WTC11 (cell line): Measurements from ENCODE around the gene MBOAT2. TPM values are rescaled to one million over a fixed set of nuclear protein-coding genes. Genes with fewer than 3 reads are reported as not detected.

Experiments used
- ATAC-seq: fragments of 200-7000 bp; cut with Tn5 transposase; 2 replicates; pipeline ENCODE4 v1.10.0; 2021; ENCODE audit warnings: mild to moderate bottlenecking, moderate library complexity
- CTCF ChIA-PET: fragments of 300-600 bp; sonication (Branson Sonifier 250); formaldehyde crosslinking; loops from one replicate; lab custom pipeline; 2021; ENCODE audit warnings: antibody characterized with exemption; lab: Charles Lee
- POLR2A ChIA-PET: fragments of 350-600 bp; sonication (Branson Sonifier 250); formaldehyde crosslinking; loops from one replicate; lab custom pipeline; 2021; ENCODE audit warnings: antibody characterized with exemption; lab: Charles Lee
- DNase-seq: peaks from one replicate; pipeline ENCODE4 v3.0.0; 2021; ENCODE audit warnings: low spot score
- H3K27ac Mint-ChIP-seq: 2 replicates; pipeline ENCODE4 v1.8.0; 2021; ENCODE audit warnings: mixed read lengths
- H3K27me3 Mint-ChIP-seq: 2 replicates; pipeline ENCODE4 v1.8.0; 2021; ENCODE audit warnings: low read depth, mild to moderate bottlenecking, moderate library complexity, mixed read lengths
- H3K36me3 Mint-ChIP-seq: 2 replicates; pipeline ENCODE4 v1.8.0; 2021; ENCODE audit warnings: mixed read lengths
- H3K4me1 Mint-ChIP-seq: 2 replicates; pipeline ENCODE4 v1.8.0; 2022; ENCODE audit warnings: mixed read lengths
- H3K4me3 Mint-ChIP-seq: 2 replicates; pipeline ENCODE4 v1.8.0; 2021; ENCODE audit warnings: mild to moderate bottlenecking, moderate library complexity, mixed read lengths
- H3K9me3 Mint-ChIP-seq: 2 replicates; pipeline ENCODE4 v1.8.0; 2021; ENCODE audit warnings: mixed read lengths
- EMX1 ChIP-seq: fragments of 250-450 bp; sonication (Bioruptor Pico); IDR thresholded peaks from 2 replicates; pipeline ENCODE4 v1.8.0; 2021; ENCODE audit warnings: mild to moderate bottlenecking
- HMGA2 ChIP-seq: fragments of 250-450 bp; sonication (Bioruptor Pico); IDR thresholded peaks from 2 replicates; pipeline ENCODE4 v1.4.0; 2021; ENCODE audit warnings: mild to moderate bottlenecking, moderate library complexity
- JUN ChIP-seq: sonication (generic); formaldehyde crosslinking; IDR thresholded peaks from 2 replicates; pipeline ENCODE4 v1.8.0; 2023; ENCODE audit warnings: mild to moderate bottlenecking, missing genetic modification reagents
- NFE2L1 ChIP-seq: sonication (generic); formaldehyde crosslinking; IDR thresholded peaks from 2 replicates; pipeline ENCODE4 v1.8.1; 2023; ENCODE audit warnings: missing genetic modification reagents
- RELA ChIP-seq: sonication (generic); formaldehyde crosslinking; IDR thresholded peaks from 2 replicates; pipeline ENCODE4 v1.8.1; 2022; ENCODE audit warnings: missing genetic modification reagents, mild to moderate bottlenecking, borderline replicate concordance
- SOX15 ChIP-seq: fragments of 250-450 bp; sonication (Bioruptor Pico); IDR thresholded peaks from 2 replicates; pipeline ENCODE4 v1.9.0; 2021; ENCODE audit warnings: mild to moderate bottlenecking
- ZBTB21 ChIP-seq: sonication (generic); formaldehyde crosslinking; IDR thresholded peaks from 2 replicates; pipeline ENCODE4 v1.8.1; 2023; ENCODE audit warnings: mild to moderate bottlenecking, missing genetic modification reagents, borderline replicate concordance
- ZNF263 ChIP-seq: sonication (generic); formaldehyde crosslinking; IDR thresholded peaks from 2 replicates; pipeline ENCODE4 v1.8.1; 2022; ENCODE audit warnings: low read depth, mild to moderate bottlenecking, moderate library complexity, missing genetic modification reagents
- ZNF416 ChIP-seq: fragments of 250-450 bp; sonication (Bioruptor Pico); IDR thresholded peaks from 2 replicates; pipeline ENCODE4 v1.9.0; 2021; ENCODE audit warnings: mild to moderate bottlenecking, inconsistent platforms
- ZNF423 ChIP-seq: fragments of 250-450 bp; sonication (Bioruptor Pico); IDR thresholded peaks from 2 replicates; pipeline ENCODE4 v2.1.2; 2022; ENCODE audit warnings: mild to moderate bottlenecking, moderate library complexity
- total RNA-seq: library from RNA; stranded (reverse); gene quantifications from 3 replicates; pipeline ENCODE4 v1.2.3, GENCODE V29; 2021
- TF ChIP-seq, protein P1 (sequence below): sonication (generic); formaldehyde crosslinking; IDR thresholded peaks from 2 replicates; pipeline ENCODE4 v1.8.0; 2022; ENCODE audit warnings: mild to moderate bottlenecking, missing genetic modification reagents
- TF ChIP-seq, protein P2 (sequence below): sonication (generic); formaldehyde crosslinking; IDR thresholded peaks from 2 replicates; pipeline ENCODE4 v1.8.0; 2022; ENCODE audit warnings: missing genetic modification reagents
- TF ChIP-seq, protein P3 (sequence below): sonication (generic); formaldehyde crosslinking; IDR thresholded peaks from 2 replicates; pipeline ENCODE4 v1.8.1; 2023; ENCODE audit warnings: mild to moderate bottlenecking, missing genetic modification reagents
- TF ChIP-seq, protein P4 (sequence below): fragments of 250-450 bp; sonication (Bioruptor Pico); IDR thresholded peaks from 2 replicates; pipeline ENCODE4 v1.9.0; 2021; ENCODE audit warnings: mild to moderate bottlenecking
- TF ChIP-seq, protein P5 (sequence below): sonication (generic); formaldehyde crosslinking; conservative IDR thresholded peaks from 2 replicates; pipeline ENCODE4 v1.8.1; 2023; ENCODE audit warnings: mild to moderate bottlenecking, low read depth, missing genetic modification reagents, moderate library complexity
- TF ChIP-seq, protein P6 (sequence below): sonication (generic); formaldehyde crosslinking; IDR thresholded peaks from 2 replicates; pipeline ENCODE4 v1.8.0; 2022; ENCODE audit warnings: mild to moderate bottlenecking, missing genetic modification reagents
- TF ChIP-seq, protein P7 (sequence below): fragments of 250-450 bp; sonication (Bioruptor Pico); IDR thresholded peaks from 2 replicates; pipeline ENCODE4 v2.1.2; 2022; ENCODE audit warnings: mild to moderate bottlenecking, moderate library complexity
- TF ChIP-seq, protein P8 (sequence below): fragments of 250-450 bp; sonication (Bioruptor Pico); conservative IDR thresholded peaks from 2 replicates; pipeline ENCODE4 v1.9.0; 2021; ENCODE audit warnings: mild to moderate bottlenecking
- TF ChIP-seq, protein P9 (sequence below): sonication (generic); formaldehyde crosslinking; conservative IDR thresholded peaks from 2 replicates; pipeline ENCODE4 v1.8.1; 2022; ENCODE audit warnings: mild to moderate bottlenecking, missing genetic modification reagents

The MBOAT2 gene
- total RNA-seq, 1 experiment from 2014 or later, result 24.7 TPM

DNA sequence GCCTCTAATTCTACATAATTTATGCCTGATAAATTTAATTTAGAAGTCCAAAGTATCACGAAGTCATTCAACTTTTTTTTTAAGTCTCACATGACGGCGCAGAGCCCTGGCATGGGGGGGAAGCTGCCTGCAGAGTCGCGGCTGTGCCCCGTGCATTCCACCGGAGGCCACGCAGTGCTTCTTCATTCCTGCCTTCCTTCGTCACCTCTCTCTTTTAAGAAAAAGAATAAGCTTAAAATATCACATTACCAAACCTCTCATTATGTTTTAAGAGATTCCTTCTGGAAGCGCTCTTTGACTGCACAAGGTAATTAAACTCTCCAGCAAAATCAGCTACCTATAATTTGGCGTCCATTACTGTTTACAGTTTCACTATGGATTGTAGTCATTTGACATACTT lies 145.8 kb downstream of the MBOAT2 start (continued):
- TF ChIP-seq ZNF416 (CRISPR knock-in tag) (no peak), HMGA2 (no peak)
- TF ChIP-seq, protein P1, sequence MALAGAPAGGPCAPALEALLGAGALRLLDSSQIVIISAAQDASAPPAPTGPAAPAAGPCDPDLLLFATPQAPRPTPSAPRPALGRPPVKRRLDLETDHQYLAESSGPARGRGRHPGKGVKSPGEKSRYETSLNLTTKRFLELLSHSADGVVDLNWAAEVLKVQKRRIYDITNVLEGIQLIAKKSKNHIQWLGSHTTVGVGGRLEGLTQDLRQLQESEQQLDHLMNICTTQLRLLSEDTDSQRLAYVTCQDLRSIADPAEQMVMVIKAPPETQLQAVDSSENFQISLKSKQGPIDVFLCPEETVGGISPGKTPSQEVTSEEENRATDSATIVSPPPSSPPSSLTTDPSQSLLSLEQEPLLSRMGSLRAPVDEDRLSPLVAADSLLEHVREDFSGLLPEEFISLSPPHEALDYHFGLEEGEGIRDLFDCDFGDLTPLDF, result no peak
- TF ChIP-seq, all 79 proteins: peak for 0

DNA sequence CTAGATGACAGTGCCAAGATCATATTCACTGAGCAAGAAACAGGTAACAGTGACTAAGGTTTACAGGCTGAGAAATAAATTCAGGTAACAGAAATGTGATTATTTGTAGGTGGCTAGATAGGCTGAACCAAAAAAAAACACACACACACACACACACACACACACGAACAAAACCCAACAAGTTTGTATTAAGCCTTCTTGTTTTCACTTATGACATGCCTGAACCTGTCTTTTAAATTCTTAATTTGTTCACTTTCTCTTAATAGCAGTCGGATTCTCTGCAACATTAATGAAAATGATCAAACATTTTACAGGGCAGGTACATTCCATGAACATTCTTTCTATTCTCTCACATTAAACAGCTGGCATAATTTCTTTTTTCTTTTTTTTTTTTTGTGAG lies 147.3 kb downstream of the MBOAT2 start:
- H3K27me3 Mint-ChIP-seq, result no peaks in the 10 kb centered on the region
- H3K27ac Mint-ChIP-seq, result no peak overlapping the region
- CTCF ChIA-PET, result no interaction called here
- no peak for DNase-seq
- no peaks in the 10 kb centered on the region for H3K9me3 Mint-ChIP-seq
- TF ChIP-seq ZNF423 (CRISPR knock-in tag) (no peak), RELA (CRISPR knock-in tag) (no peak), ZNF263 (CRISPR knock-in tag) (no peak), JUN (CRISPR knock-in tag) (no peak), SOX15 (no peak)
- TF ChIP-seq, protein P2, sequence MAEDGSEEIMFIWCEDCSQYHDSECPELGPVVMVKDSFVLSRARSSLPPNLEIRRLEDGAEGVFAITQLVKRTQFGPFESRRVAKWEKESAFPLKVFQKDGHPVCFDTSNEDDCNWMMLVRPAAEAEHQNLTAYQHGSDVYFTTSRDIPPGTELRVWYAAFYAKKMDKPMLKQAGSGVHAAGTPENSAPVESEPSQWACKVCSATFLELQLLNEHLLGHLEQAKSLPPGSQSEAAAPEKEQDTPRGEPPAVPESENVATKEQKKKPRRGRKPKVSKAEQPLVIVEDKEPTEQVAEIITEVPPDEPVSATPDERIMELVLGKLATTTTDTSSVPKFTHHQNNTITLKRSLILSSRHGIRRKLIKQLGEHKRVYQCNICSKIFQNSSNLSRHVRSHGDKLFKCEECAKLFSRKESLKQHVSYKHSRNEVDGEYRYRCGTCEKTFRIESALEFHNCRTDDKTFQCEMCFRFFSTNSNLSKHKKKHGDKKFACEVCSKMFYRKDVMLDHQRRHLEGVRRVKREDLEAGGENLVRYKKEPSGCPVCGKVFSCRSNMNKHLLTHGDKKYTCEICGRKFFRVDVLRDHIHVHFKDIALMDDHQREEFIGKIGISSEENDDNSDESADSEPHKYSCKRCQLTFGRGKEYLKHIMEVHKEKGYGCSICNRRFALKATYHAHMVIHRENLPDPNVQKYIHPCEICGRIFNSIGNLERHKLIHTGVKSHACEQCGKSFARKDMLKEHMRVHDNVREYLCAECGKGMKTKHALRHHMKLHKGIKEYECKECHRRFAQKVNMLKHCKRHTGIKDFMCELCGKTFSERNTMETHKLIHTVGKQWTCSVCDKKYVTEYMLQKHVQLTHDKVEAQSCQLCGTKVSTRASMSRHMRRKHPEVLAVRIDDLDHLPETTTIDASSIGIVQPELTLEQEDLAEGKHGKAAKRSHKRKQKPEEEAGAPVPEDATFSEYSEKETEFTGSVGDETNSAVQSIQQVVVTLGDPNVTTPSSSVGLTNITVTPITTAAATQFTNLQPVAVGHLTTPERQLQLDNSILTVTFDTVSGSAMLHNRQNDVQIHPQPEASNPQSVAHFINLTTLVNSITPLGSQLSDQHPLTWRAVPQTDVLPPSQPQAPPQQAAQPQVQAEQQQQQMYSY, result no peak
- TF ChIP-seq, protein P3, sequence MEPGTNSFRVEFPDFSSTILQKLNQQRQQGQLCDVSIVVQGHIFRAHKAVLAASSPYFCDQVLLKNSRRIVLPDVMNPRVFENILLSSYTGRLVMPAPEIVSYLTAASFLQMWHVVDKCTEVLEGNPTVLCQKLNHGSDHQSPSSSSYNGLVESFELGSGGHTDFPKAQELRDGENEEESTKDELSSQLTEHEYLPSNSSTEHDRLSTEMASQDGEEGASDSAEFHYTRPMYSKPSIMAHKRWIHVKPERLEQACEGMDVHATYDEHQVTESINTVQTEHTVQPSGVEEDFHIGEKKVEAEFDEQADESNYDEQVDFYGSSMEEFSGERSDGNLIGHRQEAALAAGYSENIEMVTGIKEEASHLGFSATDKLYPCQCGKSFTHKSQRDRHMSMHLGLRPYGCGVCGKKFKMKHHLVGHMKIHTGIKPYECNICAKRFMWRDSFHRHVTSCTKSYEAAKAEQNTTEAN, result no peak
- TF ChIP-seq, all 79 proteins: peak for 0
- POLR2A ChIA-PET, result no interaction called here
- Mint-ChIP-seq H3K36me3 (no peaks in the 10 kb centered on the region), H3K4me1 (peaks cover 14% of the 10 kb centered on the region), H3K4me3 (no peak overlapping the region)
- no peak for ATAC-seq

DNA sequence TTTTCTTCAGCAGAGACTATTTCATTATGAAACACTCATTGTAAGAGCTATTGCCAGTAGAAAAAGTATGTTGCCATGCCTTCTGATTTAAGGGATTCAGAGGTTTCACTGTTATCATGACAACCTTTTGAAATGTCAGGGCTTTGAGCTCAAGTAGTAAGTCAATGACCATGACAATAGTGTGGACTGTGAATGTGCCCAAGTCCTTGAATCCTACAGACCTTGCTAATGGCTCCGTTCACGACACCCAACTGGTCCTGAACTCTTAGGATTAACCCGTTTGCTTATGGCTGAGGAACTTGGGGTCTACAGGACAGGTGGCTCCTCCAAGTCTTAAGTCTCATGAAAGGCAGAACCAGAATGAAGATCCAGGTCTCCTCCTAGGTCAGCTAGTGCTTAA lies 148.5 kb downstream of the MBOAT2 start:
- Mint-ChIP-seq H3K4me3 (no peak overlapping the region), H3K9me3 (no peaks in the 10 kb centered on the region), H3K4me1 (peaks cover 14% of the 10 kb centered on the region), H3K36me3 (no peaks in the 10 kb centered on the region), H3K27ac (no peak overlapping the region), H3K27me3 (no peaks in the 10 kb centered on the region)
- ChIA-PET POLR2A (no interaction called here), CTCF (interaction anchor here (0.9 to 1.1 kb wide), 2 partner anchors 18 to 259 kb away, joined by 3 read pairs; no protein-coding TSS in a partner anchor)
- no peak for DNase-seq
- ATAC-seq, result peak; percentile 65
- TF ChIP-seq, protein P4, sequence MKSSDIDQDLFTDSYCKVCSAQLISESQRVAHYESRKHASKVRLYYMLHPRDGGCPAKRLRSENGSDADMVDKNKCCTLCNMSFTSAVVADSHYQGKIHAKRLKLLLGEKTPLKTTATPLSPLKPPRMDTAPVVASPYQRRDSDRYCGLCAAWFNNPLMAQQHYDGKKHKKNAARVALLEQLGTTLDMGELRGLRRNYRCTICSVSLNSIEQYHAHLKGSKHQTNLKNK (CRISPR knock-in tag), result no peak
- TF ChIP-seq, protein P5, sequence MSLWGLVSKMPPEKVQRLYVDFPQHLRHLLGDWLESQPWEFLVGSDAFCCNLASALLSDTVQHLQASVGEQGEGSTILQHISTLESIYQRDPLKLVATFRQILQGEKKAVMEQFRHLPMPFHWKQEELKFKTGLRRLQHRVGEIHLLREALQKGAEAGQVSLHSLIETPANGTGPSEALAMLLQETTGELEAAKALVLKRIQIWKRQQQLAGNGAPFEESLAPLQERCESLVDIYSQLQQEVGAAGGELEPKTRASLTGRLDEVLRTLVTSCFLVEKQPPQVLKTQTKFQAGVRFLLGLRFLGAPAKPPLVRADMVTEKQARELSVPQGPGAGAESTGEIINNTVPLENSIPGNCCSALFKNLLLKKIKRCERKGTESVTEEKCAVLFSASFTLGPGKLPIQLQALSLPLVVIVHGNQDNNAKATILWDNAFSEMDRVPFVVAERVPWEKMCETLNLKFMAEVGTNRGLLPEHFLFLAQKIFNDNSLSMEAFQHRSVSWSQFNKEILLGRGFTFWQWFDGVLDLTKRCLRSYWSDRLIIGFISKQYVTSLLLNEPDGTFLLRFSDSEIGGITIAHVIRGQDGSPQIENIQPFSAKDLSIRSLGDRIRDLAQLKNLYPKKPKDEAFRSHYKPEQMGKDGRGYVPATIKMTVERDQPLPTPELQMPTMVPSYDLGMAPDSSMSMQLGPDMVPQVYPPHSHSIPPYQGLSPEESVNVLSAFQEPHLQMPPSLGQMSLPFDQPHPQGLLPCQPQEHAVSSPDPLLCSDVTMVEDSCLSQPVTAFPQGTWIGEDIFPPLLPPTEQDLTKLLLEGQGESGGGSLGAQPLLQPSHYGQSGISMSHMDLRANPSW, result no peak
- TF ChIP-seq, protein P6, sequence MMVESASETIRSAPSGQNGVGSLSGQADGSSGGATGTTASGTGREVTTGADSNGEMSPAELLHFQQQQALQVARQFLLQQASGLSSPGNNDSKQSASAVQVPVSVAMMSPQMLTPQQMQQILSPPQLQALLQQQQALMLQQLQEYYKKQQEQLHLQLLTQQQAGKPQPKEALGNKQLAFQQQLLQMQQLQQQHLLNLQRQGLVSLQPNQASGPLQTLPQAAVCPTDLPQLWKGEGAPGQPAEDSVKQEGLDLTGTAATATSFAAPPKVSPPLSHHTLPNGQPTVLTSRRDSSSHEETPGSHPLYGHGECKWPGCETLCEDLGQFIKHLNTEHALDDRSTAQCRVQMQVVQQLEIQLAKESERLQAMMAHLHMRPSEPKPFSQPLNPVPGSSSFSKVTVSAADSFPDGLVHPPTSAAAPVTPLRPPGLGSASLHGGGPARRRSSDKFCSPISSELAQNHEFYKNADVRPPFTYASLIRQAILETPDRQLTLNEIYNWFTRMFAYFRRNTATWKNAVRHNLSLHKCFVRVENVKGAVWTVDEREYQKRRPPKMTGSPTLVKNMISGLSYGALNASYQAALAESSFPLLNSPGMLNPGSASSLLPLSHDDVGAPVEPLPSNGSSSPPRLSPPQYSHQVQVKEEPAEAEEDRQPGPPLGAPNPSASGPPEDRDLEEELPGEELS, result no peak
- TF ChIP-seq, protein P7, sequence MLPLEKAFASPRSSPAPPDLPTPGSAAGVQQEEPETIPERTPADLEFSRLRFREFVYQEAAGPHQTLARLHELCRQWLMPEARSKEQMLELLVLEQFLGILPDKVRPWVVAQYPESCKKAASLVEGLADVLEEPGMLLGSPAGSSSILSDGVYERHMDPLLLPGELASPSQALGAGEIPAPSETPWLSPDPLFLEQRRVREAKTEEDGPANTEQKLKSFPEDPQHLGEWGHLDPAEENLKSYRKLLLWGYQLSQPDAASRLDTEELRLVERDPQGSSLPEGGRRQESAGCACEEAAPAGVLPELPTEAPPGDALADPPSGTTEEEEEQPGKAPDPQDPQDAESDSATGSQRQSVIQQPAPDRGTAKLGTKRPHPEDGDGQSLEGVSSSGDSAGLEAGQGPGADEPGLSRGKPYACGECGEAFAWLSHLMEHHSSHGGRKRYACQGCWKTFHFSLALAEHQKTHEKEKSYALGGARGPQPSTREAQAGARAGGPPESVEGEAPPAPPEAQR (CRISPR knock-in tag), result no peak
- TF ChIP-seq, protein P8, sequence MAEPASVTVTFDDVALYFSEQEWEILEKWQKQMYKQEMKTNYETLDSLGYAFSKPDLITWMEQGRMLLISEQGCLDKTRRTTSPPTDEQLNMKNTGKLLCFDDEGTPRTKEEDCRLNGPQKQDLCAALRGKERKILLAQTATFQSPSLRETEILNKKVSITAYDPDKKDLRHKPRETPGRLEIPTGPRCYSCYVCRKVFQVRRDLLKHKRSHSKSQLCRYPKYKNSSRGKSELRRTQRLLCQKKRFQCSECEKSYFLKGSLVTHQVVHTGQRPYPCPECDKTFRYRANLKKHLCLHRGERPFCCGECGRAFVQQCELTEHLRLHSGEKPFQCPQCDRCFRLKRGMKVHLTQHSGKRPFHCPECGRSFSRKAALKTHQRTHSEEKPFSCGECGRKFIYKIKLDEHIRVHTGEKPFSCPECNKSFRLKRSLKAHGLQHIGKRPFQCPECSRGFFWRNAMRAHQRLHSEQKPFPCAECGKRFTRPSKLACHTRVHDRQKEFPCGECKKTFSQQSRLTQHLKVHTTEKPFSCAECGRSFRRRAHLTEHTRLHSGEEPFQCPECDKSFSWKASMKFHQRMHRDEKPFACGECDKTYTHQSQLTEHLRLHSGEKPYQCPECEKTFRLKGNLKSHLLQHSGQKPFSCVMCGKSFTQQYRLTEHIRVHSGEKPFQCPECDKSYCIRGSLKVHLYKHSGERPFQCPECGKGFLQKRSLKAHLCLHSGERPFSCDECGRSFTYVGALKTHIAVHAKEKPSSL (CRISPR knock-in tag), result no peak
- no peak for TF ChIP-seq EMX1
- TF ChIP-seq ZBTB21, result no peak
- TF ChIP-seq, protein P9, sequence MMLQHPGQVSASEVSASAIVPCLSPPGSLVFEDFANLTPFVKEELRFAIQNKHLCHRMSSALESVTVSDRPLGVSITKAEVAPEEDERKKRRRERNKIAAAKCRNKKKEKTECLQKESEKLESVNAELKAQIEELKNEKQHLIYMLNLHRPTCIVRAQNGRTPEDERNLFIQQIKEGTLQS, result no peak
- no peak for TF ChIP-seq NFE2L1
